AG09319 (cell line): ENCODE measurements around the gene ZNF564.

Source experiments
- DNase-seq: peaks from one replicate; pipeline ENCODE4 v3.0.0-alpha.2; 2010; ENCODE audit warnings: low read depth; ENCODE audit errors: extremely low read depth
- TF ChIP-seq, protein P1 (sequence below): IDR thresholded peaks from 2 replicates; pipeline ENCODE4 v1.5.1; 2011; ENCODE audit warnings: low read depth, mild to moderate bottlenecking, inconsistent platforms, low read length, moderate library complexity

ZNF564 gene

DNA sequence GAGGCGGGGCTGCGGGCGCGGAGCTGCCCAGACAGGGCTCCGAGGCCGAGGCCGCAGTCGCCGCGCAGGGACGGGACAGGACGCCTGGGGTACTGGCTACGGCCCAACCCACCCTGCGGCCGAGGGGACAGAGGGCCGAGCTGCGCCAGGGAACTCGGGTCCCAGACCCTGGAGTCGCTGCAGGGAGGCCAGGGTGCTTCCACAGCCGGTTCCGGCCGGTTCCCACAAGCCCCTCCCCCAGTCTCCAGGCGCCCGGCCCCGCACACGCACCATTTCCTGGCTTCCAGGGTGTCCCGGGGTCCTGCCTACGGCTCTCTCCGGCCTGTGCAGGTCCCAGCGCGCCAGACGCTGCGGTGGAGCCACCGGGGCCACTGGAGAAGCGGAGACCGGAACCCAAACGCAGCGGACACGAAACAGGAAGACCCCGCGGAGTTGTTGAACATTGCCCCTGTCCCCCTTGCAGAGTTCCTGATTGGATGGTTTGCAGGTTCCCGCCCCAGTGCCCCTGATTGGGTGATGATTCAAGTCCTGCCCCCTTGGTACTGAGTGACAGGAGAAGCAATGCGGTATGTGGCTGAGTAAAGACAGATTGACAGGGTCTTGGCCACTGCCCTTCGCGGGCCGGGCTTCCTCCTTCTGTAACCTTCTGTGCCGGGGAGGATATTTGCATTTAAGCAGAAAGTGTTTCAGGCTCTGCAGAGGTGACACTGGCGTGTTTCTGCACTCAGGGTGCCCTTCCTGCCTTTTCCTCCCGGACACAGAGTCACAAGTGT lies at the start of gene ZNF564:
Gene ZNF564 (minus strand): TSS at position 423 of the 773 bp plus-strand sequence. CDS start 150 bp downstream, at position 273.
- DNase-seq: peak; percentile 90
- TF ChIP-seq, protein P1, sequence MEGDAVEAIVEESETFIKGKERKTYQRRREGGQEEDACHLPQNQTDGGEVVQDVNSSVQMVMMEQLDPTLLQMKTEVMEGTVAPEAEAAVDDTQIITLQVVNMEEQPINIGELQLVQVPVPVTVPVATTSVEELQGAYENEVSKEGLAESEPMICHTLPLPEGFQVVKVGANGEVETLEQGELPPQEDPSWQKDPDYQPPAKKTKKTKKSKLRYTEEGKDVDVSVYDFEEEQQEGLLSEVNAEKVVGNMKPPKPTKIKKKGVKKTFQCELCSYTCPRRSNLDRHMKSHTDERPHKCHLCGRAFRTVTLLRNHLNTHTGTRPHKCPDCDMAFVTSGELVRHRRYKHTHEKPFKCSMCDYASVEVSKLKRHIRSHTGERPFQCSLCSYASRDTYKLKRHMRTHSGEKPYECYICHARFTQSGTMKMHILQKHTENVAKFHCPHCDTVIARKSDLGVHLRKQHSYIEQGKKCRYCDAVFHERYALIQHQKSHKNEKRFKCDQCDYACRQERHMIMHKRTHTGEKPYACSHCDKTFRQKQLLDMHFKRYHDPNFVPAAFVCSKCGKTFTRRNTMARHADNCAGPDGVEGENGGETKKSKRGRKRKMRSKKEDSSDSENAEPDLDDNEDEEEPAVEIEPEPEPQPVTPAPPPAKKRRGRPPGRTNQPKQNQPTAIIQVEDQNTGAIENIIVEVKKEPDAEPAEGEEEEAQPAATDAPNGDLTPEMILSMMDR: no peak

DNA sequence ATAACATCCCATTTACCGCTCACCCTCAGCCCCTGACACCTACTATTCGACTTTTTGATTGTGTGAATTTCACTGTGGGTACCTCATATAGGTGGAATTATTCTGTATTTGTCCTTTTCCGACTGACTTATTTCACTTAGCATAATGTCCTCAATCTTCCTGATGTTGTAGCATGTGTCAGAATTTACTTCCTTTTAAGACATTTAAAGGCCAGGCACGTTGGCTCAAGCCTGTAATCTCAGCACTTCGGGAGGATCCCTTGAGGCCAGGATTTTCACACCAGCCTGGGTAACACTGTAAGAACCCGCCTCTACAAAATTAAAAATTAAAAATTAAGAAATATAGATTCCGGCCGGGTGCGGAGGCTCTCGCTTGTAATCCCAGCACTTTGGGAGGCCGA lies 46.3 kb upstream of the ZNF564 start:
- TF ChIP-seq, protein P1: no peak
- no peak for DNase-seq

DNA sequence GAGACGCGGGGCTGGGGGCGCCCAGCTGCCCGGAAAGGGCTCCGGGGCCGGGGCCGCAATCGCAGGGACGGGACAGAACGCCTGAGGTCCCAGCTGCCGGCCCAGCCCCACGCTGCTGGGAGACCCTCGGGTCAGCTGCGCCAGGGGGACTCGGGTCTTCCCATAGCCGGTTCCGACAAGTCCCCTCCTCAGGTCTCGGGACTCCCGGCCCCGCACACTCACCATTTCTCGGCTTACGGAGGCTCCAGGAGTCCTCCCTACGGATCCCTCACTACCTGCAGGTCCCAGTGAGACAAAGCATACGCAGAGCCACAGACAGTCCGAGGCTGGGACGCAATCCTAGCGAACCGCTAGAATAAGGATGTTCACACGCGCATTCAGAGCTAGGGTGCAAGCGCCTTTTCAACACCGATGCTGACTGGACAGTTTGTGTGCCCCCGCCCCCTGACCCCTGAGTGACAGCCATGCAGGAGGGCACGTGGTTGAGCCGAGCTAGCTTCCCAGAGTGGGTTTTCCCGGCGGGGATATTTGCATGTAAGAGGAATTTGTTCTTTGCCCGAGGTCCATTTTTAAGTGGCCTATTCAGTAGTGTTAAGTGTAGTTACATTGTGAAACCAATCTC lies 45.8 kb upstream of the ZNF564 start:
- no peak for DNase-seq
- TF ChIP-seq, protein P1: no peak

DNA sequence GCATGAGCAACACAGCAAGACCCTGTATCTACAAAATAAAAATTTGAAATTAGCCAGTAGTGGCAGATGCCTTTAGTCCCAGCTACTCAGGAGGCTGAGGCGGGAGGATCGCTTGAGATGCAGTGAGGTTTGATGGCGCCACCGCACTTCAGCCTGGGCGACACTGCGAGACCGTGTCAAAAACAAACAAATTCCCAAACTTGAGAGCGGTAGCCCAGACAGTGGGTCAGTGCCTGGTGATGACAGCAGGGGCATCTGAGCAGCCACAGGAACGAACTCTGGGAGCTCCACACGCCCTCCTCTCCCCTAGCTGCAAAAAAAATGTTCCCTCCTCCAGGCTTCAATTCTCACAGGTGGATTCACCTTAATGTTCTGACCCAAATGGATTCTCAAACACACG lies 45.2 kb upstream of the ZNF564 start:
- DNase-seq: no peak
- TF ChIP-seq, protein P1: no peak

DNA sequence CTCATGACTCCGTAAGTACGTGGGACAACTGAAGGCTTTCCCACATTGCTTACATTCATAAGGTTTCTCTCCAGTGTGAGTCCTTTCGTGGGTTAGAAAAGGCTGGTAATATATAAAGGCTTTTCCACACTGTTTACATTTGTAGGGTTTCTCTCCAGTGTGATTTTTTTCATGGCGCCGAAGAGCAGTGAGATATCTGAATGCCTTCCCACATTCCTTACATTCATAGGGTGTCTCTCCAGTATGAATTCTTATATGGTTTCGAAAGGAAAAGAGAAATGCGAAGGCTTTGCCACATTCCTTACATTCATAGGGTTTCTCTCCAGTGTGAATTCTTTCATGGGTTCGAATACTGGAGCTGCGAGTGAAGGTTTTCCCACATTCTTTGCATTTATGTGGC lies 29.8 kb upstream of the ZNF564 start:
- DNase-seq: no peak
- TF ChIP-seq, protein P1: no peak

DNA sequence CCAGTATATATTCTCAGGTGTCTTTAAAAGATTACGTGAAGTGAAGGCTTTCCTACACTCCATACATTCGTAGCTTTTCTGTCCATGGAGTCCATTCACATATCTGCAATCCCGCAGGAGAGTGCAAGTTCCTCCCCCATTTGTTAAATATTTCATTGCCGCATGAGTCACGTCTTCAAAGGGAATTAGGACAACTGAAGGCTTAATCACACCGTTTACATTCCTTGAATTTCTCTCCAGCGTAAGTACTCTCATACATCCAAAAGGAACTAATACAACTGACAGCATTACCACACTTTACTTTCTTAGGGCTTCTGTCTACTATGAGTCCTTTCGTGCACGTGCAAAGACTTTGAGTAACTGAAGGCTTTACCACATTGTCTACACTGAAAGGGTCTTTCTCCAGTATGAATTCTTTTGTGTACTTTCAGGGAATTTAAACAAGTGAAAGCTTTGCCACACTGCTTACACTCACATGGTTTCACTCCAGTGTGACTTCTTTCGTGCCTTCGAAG lies 29.0 kb upstream of the ZNF564 start:
- no peak for DNase-seq
- TF ChIP-seq, protein P1: no peak

DNA sequence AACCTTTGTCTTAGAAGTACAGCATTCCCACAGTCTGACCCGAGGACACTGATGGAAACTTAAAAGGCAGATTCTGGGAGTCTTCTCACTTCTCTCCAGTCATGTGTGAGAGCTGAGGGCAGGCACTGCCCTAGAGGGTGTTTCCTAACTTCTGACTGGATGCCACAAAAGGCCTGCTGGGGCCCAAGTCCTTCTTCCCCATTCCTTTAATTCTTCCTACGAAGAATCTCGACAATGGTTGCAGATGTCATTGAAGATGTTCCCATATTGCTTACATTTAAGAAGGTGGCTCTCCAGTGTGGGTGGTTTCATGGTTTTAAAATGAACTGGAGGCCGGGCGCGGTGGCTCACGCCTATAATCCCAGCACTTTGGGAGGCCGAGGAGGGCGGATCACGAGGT lies 27.4 kb upstream of the ZNF564 start:
- no peak for DNase-seq
- TF ChIP-seq, protein P1: no peak
